GM19468 (cell line): ENCODE results near the gene MYLK3.
"Not testable (repeated sequence)": the region's sequence is repeated elsewhere in the genome, so short reads cannot be mapped to it uniquely, and the experiment has no call there.

Experiments
- ATAC-seq: cut with Tn5 transposase; IDR thresholded peaks from one replicate; pipeline ENCODE4 v1.9.1; 2021; ENCODE audit warnings: mild to moderate bottlenecking, moderate library complexity, moderate number of reproducible peaks; ENCODE audit not compliant: unreplicated experiment; ENCODE audit errors: extremely low read depth

MYLK3 gene

GRCh38 chr16:46695937-46696336 lies 52.2 kb downstream of the MYLK3 start:
- ATAC-seq = no peak

DNA sequence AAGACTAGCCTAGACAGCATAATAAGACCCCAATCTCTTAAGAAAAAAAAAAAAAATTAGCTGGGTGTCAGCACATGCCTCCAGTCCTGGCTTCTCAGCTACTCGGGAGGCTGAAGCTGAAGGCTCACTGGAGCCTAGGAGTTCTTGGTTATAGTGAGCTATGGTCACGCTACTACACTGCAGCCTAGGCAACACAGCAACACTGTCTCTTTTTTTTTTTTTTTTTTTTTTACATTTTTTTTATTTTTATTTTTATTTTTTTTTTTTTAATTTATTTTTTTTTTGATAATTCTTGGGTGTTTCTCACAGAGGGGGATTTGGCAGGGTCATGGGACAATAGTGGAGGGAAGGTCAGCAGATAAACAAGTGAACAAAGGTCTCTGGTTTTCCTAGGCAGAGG lies 54.5 kb downstream of the MYLK3 start:
- ATAC-seq = no peak

DNA sequence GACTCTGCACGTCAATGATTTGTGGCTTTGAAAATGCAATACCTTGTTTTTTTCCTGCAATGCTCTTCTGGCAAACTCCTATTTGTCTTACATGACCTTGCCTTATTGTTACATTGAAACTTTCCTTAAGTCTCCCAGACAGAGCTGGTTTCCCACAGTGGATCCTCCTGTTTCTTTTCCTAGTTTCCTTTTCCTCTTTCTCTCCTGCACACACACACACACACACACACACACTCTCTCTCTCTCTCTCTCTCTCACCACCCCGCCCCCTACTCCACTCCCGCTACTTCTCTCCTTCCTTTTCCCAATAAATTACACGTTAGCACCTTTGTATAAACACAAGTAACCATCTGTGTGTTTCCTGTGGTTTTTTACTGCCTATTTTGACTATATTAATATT lies 56.4 kb downstream of the MYLK3 start:
- no peak for ATAC-seq

DNA sequence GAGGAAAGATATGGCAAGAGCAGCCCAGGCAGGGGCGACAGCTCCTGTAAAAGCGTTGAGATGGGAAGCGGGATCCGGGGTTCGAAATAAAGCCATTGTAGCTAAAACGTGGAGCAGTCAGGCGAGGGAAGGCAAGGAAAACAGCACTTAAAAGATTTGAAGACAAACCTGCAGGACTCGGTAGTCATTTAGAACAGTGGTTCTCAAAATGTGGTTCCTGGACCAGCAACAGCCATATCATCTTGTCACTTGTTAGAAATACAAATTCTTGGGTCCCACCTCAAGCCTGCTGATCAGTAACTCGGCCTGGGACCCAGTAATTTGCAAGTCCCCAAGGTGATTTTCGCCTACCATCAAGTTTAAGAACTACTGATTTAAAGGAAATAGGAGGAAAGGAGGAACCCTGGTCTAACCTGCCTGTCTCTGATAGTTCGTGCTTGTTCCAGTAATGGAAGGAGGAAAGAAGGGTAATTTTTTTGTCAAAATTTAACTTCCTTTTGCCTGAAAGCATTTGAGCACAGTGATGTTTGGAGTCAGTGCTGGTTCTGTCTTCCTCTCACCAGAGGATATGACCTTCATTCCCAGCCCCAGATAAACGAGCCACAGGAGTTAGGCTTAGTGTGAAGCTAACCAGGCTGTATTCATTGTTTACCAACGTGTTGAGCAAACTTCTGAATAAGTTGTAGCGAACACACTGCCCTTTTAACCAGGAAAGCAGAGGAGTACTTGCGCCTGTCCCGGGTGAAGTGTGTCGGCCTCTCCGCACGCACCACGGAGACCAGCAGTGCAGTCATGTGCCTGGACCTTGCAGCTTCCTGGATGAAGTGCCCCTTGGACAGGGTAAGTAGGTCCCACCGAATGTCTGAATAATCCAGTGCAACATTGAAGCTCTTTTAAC lies 57.6 kb downstream of the MYLK3 start:
- no peak for ATAC-seq

GRCh38 chr16:46689365-46690280 lies 58.5 kb downstream of the MYLK3 start, which contains the start of gene ORC6:
Gene ORC6 (plus strand): TSS chr16:46689659. CDS start chr16:46689706, 47 bp downstream.
- ATAC-seq = peak; percentile 57

DNA sequence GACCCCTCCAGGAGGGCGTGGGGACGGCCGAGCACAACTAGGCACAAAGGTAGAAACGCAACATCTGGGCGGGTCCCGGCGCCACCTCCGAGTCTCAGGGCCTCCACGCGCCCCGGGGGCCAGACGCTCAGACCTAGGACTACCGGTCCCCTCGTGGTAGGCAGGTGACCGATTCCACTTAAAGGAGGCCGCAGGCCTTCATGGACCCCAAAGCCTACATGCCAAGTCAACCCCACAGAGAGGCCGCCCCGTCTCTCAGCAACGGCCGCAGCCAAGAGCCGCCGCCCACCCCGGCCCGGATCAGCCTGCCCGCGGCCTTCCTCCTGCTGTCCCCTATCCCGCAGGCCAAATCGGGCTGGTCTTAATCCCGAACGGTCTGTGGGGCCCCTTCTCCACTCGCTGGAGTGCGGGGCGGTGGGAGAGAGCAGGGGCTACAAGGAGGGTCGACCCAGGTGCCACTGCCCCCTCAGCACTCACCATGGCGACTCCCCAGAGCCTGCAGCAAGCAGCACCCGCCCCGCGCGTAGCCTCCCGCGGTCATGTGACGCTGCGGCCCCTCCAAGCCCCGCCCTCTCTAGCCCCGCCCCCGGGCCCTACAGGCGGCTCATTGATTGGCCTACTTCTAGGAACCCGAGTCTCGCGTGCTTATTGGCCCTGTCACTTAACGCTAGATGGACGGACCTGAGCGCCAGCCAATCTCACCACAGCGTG lies 59.3 kb downstream of the MYLK3 start, which contains the start of gene VPS35:
Gene VPS35 (minus strand): TSS at position 525 of the 711 bp plus-strand sequence. CDS start 45 bp downstream, at position 480.
- ATAC-seq = peak; percentile 70

- ATAC-seq = no peak
Measured at GRCh38 chr16:46688101-46688653, 60.0 kb downstream of the MYLK3 start.

GRCh38 chr16:46687486-46687885 lies 60.7 kb downstream of the MYLK3 start:
- no peak for ATAC-seq

DNA sequence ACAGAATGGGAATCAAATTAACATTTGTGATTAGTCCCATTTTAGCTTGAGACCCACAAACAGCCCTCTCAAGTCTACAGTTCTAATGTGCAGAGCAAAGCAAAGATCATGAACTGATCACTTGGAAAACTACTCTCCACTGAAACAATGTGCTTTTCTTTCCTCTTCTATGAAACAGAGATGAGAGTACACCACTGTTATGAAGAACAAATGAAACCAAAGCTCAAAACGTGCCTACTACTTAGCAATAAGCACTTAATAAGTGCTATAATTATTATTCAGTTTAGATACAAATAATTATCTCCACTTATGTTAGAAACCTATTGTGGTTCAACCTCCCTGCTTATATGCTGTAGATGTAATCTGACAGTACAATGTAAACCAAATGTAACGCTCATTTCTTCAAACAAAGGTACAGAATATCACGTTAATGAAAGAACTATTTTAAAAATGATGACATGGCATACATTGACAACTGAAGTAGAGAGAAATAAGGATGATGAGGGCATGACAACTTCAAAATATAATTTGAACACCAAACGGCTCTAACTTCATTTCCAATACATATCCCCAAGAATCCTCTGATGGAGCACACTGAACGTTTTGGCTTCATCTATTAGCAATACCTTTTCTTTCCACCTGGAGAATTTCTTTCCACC lies 61.2 kb downstream of the MYLK3 start:
- ATAC-seq = no peak

DNA sequence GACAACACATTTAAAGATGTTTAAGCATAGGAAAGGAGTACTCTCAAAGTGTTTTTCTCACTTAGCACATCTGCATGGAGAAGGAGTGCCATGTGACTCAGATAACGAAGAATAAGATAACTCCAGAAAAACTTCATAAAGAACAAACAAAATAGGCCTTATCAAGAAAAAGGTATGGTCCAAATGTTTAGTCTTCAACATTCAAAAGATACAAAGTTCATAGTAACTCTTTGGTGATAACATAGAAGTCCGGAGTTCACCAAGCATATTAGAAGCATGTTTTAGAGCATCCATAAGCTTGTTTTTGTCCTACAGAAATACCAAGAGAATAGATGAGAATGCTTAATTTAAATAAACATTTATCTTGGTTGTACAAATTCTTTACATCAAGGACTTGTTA lies 66.3 kb downstream of the MYLK3 start:
- ATAC-seq = not testable (repeated sequence)

- ATAC-seq = not testable (repeated sequence)
Measured at GRCh38 chr16:46677943-46678342, 70.2 kb downstream of the MYLK3 start.

DNA sequence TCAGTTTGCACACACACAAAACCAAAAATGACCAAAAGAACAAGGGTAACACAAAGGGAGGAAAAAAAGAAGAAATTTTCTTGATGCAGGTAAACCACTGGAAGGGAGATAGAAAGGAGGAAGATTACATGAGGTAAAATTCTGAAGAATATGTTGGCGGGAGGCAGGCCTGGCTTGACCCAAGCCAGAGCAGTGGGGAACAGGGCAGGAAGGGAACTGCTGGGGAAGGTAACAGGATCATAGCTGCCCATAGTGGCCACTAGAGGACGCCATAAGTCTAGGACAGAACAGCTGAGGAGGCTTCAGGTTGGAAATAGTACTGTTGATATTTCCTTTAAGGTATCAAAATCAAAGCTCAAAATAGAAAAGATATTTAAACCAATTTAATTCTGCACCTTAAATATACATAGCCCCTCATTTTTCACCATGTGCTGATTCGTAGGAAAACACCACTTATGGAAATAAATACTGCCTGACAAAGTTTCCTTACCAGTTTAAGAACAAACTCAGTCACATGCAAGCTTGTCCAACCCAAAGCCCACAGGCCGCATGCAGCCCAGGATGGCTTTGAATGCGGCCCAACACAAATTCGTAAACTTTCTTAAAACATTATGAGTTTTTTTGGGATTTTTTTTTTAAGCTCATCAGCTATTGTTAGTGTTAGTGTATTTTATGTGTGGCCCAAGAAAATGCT lies 74.7 kb downstream of the MYLK3 start:
- ATAC-seq = no peak

DNA sequence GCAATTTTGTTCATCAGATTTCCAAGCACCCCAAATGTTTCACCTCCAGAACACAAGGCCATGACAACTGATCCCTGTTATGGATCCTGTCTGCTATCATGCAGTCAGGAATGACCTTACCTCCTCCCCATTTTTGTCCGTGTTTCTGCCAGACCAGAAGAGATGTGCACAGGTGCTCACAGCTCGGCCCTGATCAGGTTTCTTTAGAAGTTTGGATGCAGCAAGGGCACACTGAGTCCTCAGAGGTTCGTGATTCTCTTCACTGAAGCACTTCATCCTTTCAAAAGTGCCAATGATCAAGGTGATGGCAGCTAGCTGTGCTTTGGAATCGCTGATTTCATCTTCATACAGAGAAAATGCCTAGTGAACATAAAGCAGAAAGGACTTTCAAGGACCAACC lies 86.0 kb downstream of the MYLK3 start:
- no peak for ATAC-seq

- peak; percentile 35 for ATAC-seq
Measured at GRCh38 chr16:46658925-46659324, 89.2 kb downstream of the MYLK3 start.
